Measurements from ENCODE around the gene LRPAP1.

LRPAP1 gene

GRCh38 chr4:3531318-3531878 lies 824 bp downstream of the LRPAP1 start:
- DNase-seq = no peak

- no peak for DNase-seq
Observed at GRCh38 chr4:3530663-3531254, 1.5 kb downstream of the LRPAP1 start.

- DNase-seq = no peak
Observed at GRCh38 chr4:3530051-3530450, 2.2 kb downstream of the LRPAP1 start.

- no peak for DNase-seq
Observed at GRCh38 chr4:3529363-3529762, 2.9 kb downstream of the LRPAP1 start.

- no peak for DNase-seq
Observed at GRCh38 chr4:3527914-3528876, 4.0 kb downstream of the LRPAP1 start.

GRCh38 chr4:3527101-3527913 lies 4.9 kb downstream of the LRPAP1 start:
- DNase-seq = no peak

GRCh38 chr4:3526456-3526855 lies 5.8 kb downstream of the LRPAP1 start:
- no peak for DNase-seq

GRCh38 chr4:3525532-3526430 lies 6.4 kb downstream of the LRPAP1 start:
- no peak for DNase-seq

- no peak for DNase-seq
Observed at GRCh38 chr4:3524920-3525319, 7.3 kb downstream of the LRPAP1 start.

- no peak for DNase-seq
Observed at GRCh38 chr4:3524349-3524748, 7.9 kb downstream of the LRPAP1 start.

GRCh38 chr4:3523628-3524221 lies 8.5 kb downstream of the LRPAP1 start:
- no peak for DNase-seq

GRCh38 chr4:3523146-3523627 lies 9.0 kb downstream of the LRPAP1 start:
- DNase-seq = no peak

GRCh38 chr4:3522651-3523050 lies 9.6 kb downstream of the LRPAP1 start:
- no peak for DNase-seq

GRCh38 chr4:3522326-3522640 lies 9.9 kb downstream of the LRPAP1 start:
- DNase-seq = no peak

GRCh38 chr4:3521621-3522325 lies 10.4 kb downstream of the LRPAP1 start:
- no peak for DNase-seq

GRCh38 chr4:3520796-3521600 lies 11.2 kb downstream of the LRPAP1 start:
- no peak for DNase-seq

- DNase-seq = no peak
Observed at GRCh38 chr4:3520276-3520675, 11.9 kb downstream of the LRPAP1 start.

GRCh38 chr4:3519468-3520264 lies 12.6 kb downstream of the LRPAP1 start:
- DNase-seq = no peak

GRCh38 chr4:3518941-3519340 lies 13.3 kb downstream of the LRPAP1 start:
- no peak for DNase-seq
